GM23338 (cell line): ENCODE data around the gene FN3KRP. TPM values are rescaled to one million over a fixed set of nuclear protein-coding genes. Genes with fewer than 3 reads are reported as not detected.

Source experiments
- ATAC-seq: fragments of 200-7000 bp; cut with Tn5 transposase; 3 replicates; pipeline ENCODE4 v1.9.1; 2020
- DNase-seq: peaks from one replicate; pipeline ENCODE4 v3.0.0-alpha.2; 2015; ENCODE audit warnings: low spot score
- H2AFZ ChIP-seq: fragments of 200-600 bp; sonication (generic); 2 replicates; pipeline ENCODE4 v1.8.0; 2016; ENCODE audit warnings: antibody characterized with exemption, mild to moderate bottlenecking, moderate library complexity
- H3F3A ChIP-seq: fragments of 200-600 bp; sonication (generic); replicated peaks from 2 replicates; pipeline ENCODE4 v1.8.0; 2017; ENCODE audit warnings: antibody characterized with exemption, mixed run types, low read depth
- H3K27ac ChIP-seq: fragments of 200-600 bp; sonication (generic); 2 replicates; pipeline ENCODE4 v1.6.1; 2016; ENCODE audit warnings: low read depth
- H3K27me3 ChIP-seq: fragments of 200-600 bp; sonication (generic); 2 replicates; pipeline ENCODE4 v1.8.0; 2016; ENCODE audit warnings: mild to moderate bottlenecking, mixed run types, moderate library complexity; ENCODE audit not compliant: insufficient read depth
- H3K36me3 ChIP-seq: fragments of 200-600 bp; sonication (generic); 2 replicates; pipeline ENCODE4 v1.8.0; 2016; ENCODE audit warnings: mild to moderate bottlenecking; ENCODE audit not compliant: insufficient read depth
- H3K4me1 ChIP-seq: fragments of 200-600 bp; sonication (generic); 2 replicates; pipeline ENCODE4 v1.8.0; 2016; ENCODE audit warnings: mild to moderate bottlenecking, moderate library complexity; ENCODE audit not compliant: insufficient read depth
- H3K4me2 ChIP-seq: fragments of 200-600 bp; sonication (generic); 2 replicates; pipeline ENCODE4 v1.7.1; 2017; ENCODE audit warnings: mixed run types
- H3K4me3 ChIP-seq: fragments of 200-600 bp; sonication (generic); 2 replicates; pipeline ENCODE4 v1.6.1; 2016; ENCODE audit warnings: mixed run types
- H3K79me2 ChIP-seq: fragments of 200-600 bp; sonication (generic); replicated peaks from 2 replicates; pipeline ENCODE4 v1.8.0; 2017; ENCODE audit warnings: mild to moderate bottlenecking; ENCODE audit not compliant: insufficient read depth
- H3K9me2 ChIP-seq: fragments of 200-600 bp; sonication (generic); 2 replicates; pipeline ENCODE4 v1.8.0; 2017; ENCODE audit not compliant: insufficient read depth
- H4K20me1 ChIP-seq: fragments of 200-600 bp; sonication (generic); replicated peaks from 2 replicates; pipeline ENCODE4 v1.8.0; 2017; ENCODE audit warnings: mild to moderate bottlenecking; ENCODE audit not compliant: insufficient read depth
- H3K27ac Mint-ChIP-seq: 2 replicates; pipeline ENCODE4 v1.8.0; 2020; ENCODE audit warnings: inconsistent platforms, mild to moderate bottlenecking, moderate library complexity, mixed read lengths
- H3K27me3 Mint-ChIP-seq: 3 replicates; pipeline ENCODE4 v1.8.0; 2022; ENCODE audit warnings: low read depth, mild to moderate bottlenecking, moderate library complexity, mixed read lengths, inconsistent platforms; ENCODE audit not compliant: insufficient read depth, poor library complexity
- H3K36me3 Mint-ChIP-seq: 3 replicates; pipeline ENCODE4 v1.8.0; 2021; ENCODE audit warnings: low read depth, mild to moderate bottlenecking, inconsistent platforms, moderate library complexity, mixed read lengths
- H3K4me1 Mint-ChIP-seq: 3 replicates; pipeline ENCODE4 v1.8.0; 2020; ENCODE audit warnings: mild to moderate bottlenecking, inconsistent platforms, mixed read lengths
- H3K4me3 Mint-ChIP-seq: 3 replicates; pipeline ENCODE4 v1.8.0; 2021; ENCODE audit warnings: moderate library complexity, mild to moderate bottlenecking, inconsistent platforms, mixed read lengths
- H3K9me3 Mint-ChIP-seq: 3 replicates; pipeline ENCODE4 v1.8.0; 2020; ENCODE audit warnings: moderate library complexity, mild to moderate bottlenecking, inconsistent platforms, mixed read lengths
- EZH2 ChIP-seq: fragments of 200-600 bp; sonication (generic); IDR thresholded peaks from one replicate; pipeline ENCODE4 v1.8.0; 2017; ENCODE audit warnings: antibody characterized with exemption, mild to moderate bottlenecking, low read depth; ENCODE audit not compliant: unreplicated experiment
- NANOG ChIP-seq: IDR thresholded peaks from 2 replicates; pipeline ENCODE4 v1.6.1; 2016; ENCODE audit warnings: antibody characterized with exemption, borderline replicate concordance
- STAT1 ChIP-seq: IDR thresholded peaks from one replicate; pipeline ENCODE4 v1.6.1; 2016; ENCODE audit warnings: antibody characterized with exemption; ENCODE audit not compliant: unreplicated experiment
- polyA plus RNA-seq: library from polyadenylated mRNA; unstranded; fragments of >200 nt; fragmentation: Nextera tagmentation; extraction: Ambion mirVana; gene quantifications from 2 replicates; pipeline ENCODE4 v1.2.1, GENCODE V29; 2016
- total RNA-seq: library from RNA; depleted of rRNA; stranded (reverse); fragments of >200 nt; shearing (Covaris generic); gene quantifications from 2 replicates; pipeline ENCODE4 v1.2.3, GENCODE V29; 2014
- TF ChIP-seq, protein P1 (sequence below), 2 experiments: fragments of 200-600 bp in 1 of 2; sonication (generic) in 1 of 2; conservative IDR thresholded peaks; 2 replicates each; pipeline versions ENCODE4 v1.5.1 to v1.6.1; 2016 to 2017; ENCODE audit warnings: antibody characterized with exemption in 2 of 2, low read depth in 2 of 2, mild to moderate bottlenecking in 2 of 2, moderate library complexity in 1 of 2

FN3KRP gene
- total and polyA plus RNA-seq, 2 experiments from 2014 or later = 15.9 to 16.7 TPM

DNA sequence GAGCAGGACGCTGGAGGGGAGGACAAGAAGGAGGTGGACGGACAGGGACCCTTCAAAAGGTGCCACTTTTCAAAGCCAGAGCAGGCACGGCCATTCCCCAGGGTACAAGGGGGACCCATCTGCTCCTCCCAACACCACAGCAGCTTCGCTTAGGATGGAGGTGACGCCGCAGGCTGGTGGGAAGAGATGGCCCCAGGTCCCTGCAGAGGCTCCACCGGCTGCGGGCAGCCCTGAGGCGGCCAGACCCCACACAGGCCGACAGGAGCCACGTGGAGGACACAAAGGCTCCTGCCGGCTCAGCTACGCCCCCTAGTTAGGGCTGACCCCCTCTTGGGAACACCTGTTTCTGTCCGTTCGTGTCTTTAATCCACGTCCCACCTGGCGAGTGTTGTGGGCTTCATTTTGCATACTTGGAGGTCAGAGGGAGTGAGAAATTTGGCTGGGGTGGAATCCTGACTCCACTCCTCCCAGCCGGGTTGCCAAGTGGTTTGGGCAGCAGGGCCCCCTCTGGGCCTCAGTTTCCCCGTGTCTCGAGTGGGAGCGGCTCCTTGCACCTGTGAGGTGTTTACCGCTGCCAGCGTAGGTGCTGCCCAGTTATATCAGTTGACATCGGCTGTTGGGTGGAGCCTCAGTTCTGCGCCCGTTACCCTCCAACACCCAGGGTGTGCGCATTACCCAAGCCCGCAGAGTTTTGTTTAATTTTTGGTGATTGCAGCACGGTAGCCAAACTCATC lies 5.8 kb upstream of the FN3KRP start:
- ATAC-seq = peak; percentile 55
- H3K9me3 Mint-ChIP-seq = no peaks in the 10 kb centered on the region
- no peak overlapping the region for H2AFZ ChIP-seq

DNA sequence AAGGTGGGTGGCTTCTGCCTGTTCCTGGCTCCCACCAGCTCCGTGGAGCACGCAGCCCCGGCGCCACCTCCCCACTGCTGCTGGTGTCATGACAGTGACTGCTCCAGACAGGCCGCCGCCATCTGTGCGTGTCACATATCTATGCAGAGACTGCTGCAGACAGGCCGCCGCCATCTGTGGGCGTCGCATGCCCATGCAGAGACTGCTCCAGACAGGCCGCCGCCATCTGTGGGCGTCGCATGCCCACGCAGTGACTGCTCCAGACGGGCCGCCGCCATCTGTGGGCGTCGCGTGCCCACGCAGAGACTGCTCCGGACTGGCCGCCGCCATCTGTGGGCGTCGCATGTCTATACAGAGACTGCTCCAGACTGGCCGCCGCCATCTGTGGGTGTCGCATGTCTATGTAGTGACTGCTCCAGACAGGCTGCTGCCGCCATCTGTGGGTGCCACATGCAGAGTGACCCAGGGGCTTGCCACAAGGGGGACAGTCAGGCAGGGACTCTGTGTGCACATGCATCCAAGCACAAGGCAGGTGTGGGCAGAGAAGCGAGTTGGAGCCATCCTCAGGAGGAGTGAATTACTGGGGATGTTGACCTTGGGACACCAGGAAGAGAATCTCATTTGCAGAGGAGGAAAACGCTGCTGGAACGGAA lies 3.3 kb upstream of the FN3KRP start:
- Histone ChIP-seq H3K27me3 (0 out of 2 replicates have a peak, but pooled peaks cover 4% of the 10 kb centered on the region), H3K4me3 (no peak overlapping the region), H3K27ac (no peak overlapping the region), H3K79me2 (peaks cover 4% of the 10 kb centered on the region; the same call in 1 of the 2 replicates), H2AFZ (no peak overlapping the region), H3K4me1 (peaks cover 4% of the 10 kb centered on the region; the same call in 1 of the 2 replicates), H3K9me2 (no peaks in the 10 kb centered on the region), H3F3A (no peaks in the 10 kb centered on the region), H3K36me3 (no peaks in the 10 kb centered on the region), H3K4me2 (no peak overlapping the region), H4K20me1 (no peaks in the 10 kb centered on the region)
- H3K9me3 Mint-ChIP-seq = no peaks in the 10 kb centered on the region; the same call in 2 of the 3 replicates
- no peak overlapping the region for H3K27ac Mint-ChIP-seq
- ATAC-seq (no peak), DNase-seq (no peak)
- no peak overlapping the region for H3K4me3 Mint-ChIP-seq
- H3K4me1 Mint-ChIP-seq = peaks cover 9% of the 10 kb centered on the region
- H3K36me3 Mint-ChIP-seq = no peaks in the 10 kb centered on the region; the same call in 2 of the 3 replicates
- TF ChIP-seq EZH2 = no peak
- TF ChIP-seq, protein P1, sequence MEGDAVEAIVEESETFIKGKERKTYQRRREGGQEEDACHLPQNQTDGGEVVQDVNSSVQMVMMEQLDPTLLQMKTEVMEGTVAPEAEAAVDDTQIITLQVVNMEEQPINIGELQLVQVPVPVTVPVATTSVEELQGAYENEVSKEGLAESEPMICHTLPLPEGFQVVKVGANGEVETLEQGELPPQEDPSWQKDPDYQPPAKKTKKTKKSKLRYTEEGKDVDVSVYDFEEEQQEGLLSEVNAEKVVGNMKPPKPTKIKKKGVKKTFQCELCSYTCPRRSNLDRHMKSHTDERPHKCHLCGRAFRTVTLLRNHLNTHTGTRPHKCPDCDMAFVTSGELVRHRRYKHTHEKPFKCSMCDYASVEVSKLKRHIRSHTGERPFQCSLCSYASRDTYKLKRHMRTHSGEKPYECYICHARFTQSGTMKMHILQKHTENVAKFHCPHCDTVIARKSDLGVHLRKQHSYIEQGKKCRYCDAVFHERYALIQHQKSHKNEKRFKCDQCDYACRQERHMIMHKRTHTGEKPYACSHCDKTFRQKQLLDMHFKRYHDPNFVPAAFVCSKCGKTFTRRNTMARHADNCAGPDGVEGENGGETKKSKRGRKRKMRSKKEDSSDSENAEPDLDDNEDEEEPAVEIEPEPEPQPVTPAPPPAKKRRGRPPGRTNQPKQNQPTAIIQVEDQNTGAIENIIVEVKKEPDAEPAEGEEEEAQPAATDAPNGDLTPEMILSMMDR (conservative IDR thresholded peaks at IDR 0.05; ENCODE audit: low read depth in 2 of 2) = 0 out of 4 replicates have a peak, but pooled peaks of 1 of the 2 experiments have one; percentile 1
- H3K27me3 Mint-ChIP-seq = peaks cover 6% of the 10 kb centered on the region

More for the DNA sequence above, 5.8 kb upstream of the FN3KRP start:
- Histone ChIP-seq H3K4me3 (no peak overlapping the region), H4K20me1 (no peaks in the 10 kb centered on the region), H3K9me2 (no peaks in the 10 kb centered on the region), H3F3A (no peaks in the 10 kb centered on the region), H3K27ac (no peak overlapping the region), H3K36me3 (no peaks in the 10 kb centered on the region), H3K4me2 (no peak overlapping the region), H3K27me3 (0 out of 2 replicates have a peak, but pooled peaks cover 4% of the 10 kb centered on the region), H3K79me2 (no peaks in the 10 kb centered on the region), H3K4me1 (peaks cover 2% of the 10 kb centered on the region; the same call in 1 of the 2 replicates)
- Mint-ChIP-seq H3K27me3 (peaks cover 7% of the 10 kb centered on the region), H3K4me1 (peaks cover under 1% of the 10 kb centered on the region; the same call in 1 of the 3 replicates), H3K36me3 (no peaks in the 10 kb centered on the region; the same call in 2 of the 3 replicates), H3K4me3 (no peak overlapping the region), H3K27ac (no peak overlapping the region)
- DNase-seq = peak; percentile 47
- no peak for TF ChIP-seq NANOG
- TF ChIP-seq, protein P1 (conservative IDR thresholded peaks at IDR 0.05; ENCODE audit: low read depth in 2 of 2) = peak in 1 of 2 experiments; percentile 67; a peak in 3 of 4 replicates
- no peak for TF ChIP-seq STAT1
